ENCODE data around the gene ADAMTS2. TPM values are rescaled to one million over a fixed set of nuclear protein-coding genes. Genes with fewer than 3 reads are reported as not detected.

The ADAMTS2 gene
- total and polyA plus RNA-seq, 2 of the 4 experiments (the other 2 are of a cell fraction): 19.0 to 58.8 TPM

- H3K79me1 ChIP-seq (ENCODE audit: low read depth in 1 of 2, low read length in 2 of 2): peaks cover 27 to 87% of the 10 kb centered on the region in 2 experiments
- H4K20me1 ChIP-seq (ENCODE audit: insufficient read depth, low read length): peaks cover 7% of the 10 kb centered on the region
- peaks cover 8% of the 10 kb centered on the region for H3K4me1 ChIP-seq (ENCODE audit: control insufficient read depth, insufficient read depth, low read length)
- H3K4me2 ChIP-seq (ENCODE audit: low read depth, low read length): no peak overlapping the region
- no peak overlapping the region for H3K14ac ChIP-seq (replicated peaks; ENCODE audit: low read depth, low read length)
- in situ Hi-C loops (cut with MboI; ENCODE audit: low sequenced_read_pairs): no loop called here
- no peak overlapping the region for H2AFZ ChIP-seq (replicated peaks; ENCODE audit: low read length, poor library complexity)
- no peaks in the 10 kb centered on the region for H3K27me3 ChIP-seq (ENCODE audit: control insufficient read depth, insufficient read depth, low read length)
- no peak overlapping the region for H2AK5ac ChIP-seq (ENCODE audit: low read depth, low read length)
- no peak overlapping the region for H3K9ac ChIP-seq (ENCODE audit: low read depth, low read length)
- H3K4me3 ChIP-seq (ENCODE audit: insufficient read depth, low read depth, low read length): no peak overlapping the region
- no peak overlapping the region for H4K8ac ChIP-seq (ENCODE audit: low read depth in 2 of 2, low read length in 2 of 2)
- H2BK5ac ChIP-seq (ENCODE audit: low read depth, low read length, poor library complexity, severe bottlenecking): no peak overlapping the region
- no peak overlapping the region for H2BK20ac ChIP-seq (ENCODE audit: low read depth, low read length)
- intact Hi-C loops (cut with micrococcal nuclease): no loop called here
- dilution Hi-C loops (cut with HindIII; ENCODE audit: low sequenced_read_pairs, unreplicated experiment): no loop called here
- H2BK120ac ChIP-seq (ENCODE audit: low read depth, low read length): no peak overlapping the region
- WGBS, 2 experiments (ENCODE audit: extremely low coverage in 2 of 2, insufficient read length in 1 of 2): 93% methylated on average over 6 of the region's 12 CpGs; no CpG with 5 or more reads in 1 of the 2 experiments
- ChIA-PET POLR2A (ENCODE audit: unreplicated experiment) (no interaction called here), CTCF (interaction anchor here (0.8 kb wide), 1 partner anchor 12 kb away, joined by 3 read pairs; no protein-coding TSS in a partner anchor)
- peaks cover 6% of the 10 kb centered on the region; the same call in 1 of the 2 replicates for H3K9me1 ChIP-seq (ENCODE audit: insufficient read depth, low read length)
- TF ChIP-seq NFE2L2 (IDR thresholded peaks at IDR 0.05; ENCODE audit: low read depth, low read length): no peak
- TF ChIP-seq CTCF (conservative IDR thresholded peaks at IDR 0.05; ENCODE audit: low read depth, low read length): no peak
- no peak for TF ChIP-seq FOS (IDR thresholded peaks at IDR 0.05; ENCODE audit: low read depth, low read length)
- TF ChIP-seq SMC3 (IDR thresholded peaks at IDR 0.05; ENCODE audit: low read depth, low read length): no peak
- no peak overlapping the region for H3K23ac ChIP-seq (ENCODE audit: low read depth, low read length)
- no TSS peak for BruUV-seq (replicated peaks)
- no peak overlapping the region for H3K18ac ChIP-seq (ENCODE audit: low read depth, low read length)
- no peak overlapping the region for H2AK9ac ChIP-seq (replicated peaks; ENCODE audit: low read depth, low read length, poor library complexity)
- H4K91ac ChIP-seq (ENCODE audit: insufficient read depth, low read depth, low read length): no peak overlapping the region
- H3K9me3 ChIP-seq (ENCODE audit: control insufficient read depth, insufficient read depth, low read length): no peaks in the 10 kb centered on the region
- ATAC-seq (ENCODE audit: low read depth): no peak
- H3K56ac ChIP-seq (ENCODE audit: extremely low read depth, insufficient read depth, low read length): no peak overlapping the region
- H3K4ac ChIP-seq (ENCODE audit: low read depth, low read length): no peak overlapping the region
- peaks cover 2% of the 10 kb centered on the region; the same call in 1 of the 2 replicates for H3K36me3 ChIP-seq (ENCODE audit: control insufficient read depth, insufficient read depth, low read length)
- H3K27ac ChIP-seq (ENCODE audit: insufficient read depth, low read length): no peak overlapping the region
- H2BK15ac ChIP-seq (ENCODE audit: low read depth, low read length): no peak overlapping the region
- H4K5ac ChIP-seq (ENCODE audit: low read depth, low read length): no peak overlapping the region
- DNase-seq: no peak
These were observed 51.0 kb downstream of the ADAMTS2 start for GRCh38 chr5:179294131-179294780.
